Muscle of back (tissue), 11 donors: ENCODE measurements around the gene AGO4. TPM values are rescaled to one million over a fixed set of nuclear protein-coding genes. Genes with fewer than 3 reads are reported as not detected.
"Not testable (repeated sequence)": the region's sequence is repeated elsewhere in the genome, so short reads cannot be mapped to it uniquely, and the experiment has no call there.

Experiments
- DNase-seq, 3 donors: peaks; one replicate each; pipeline versions ENCODE4 v3.0.0 to v3.0.0-alpha.2; 2013
- polyA plus RNA-seq, 10 donors: library from polyadenylated mRNA; unstranded; fragments of 120-200 nt; gene quantifications; one replicate each; pipeline ENCODE4 v1.2.1, GENCODE V29; 2013; ENCODE audit not compliant: insufficient read length in 10 of 10

Gene AGO4
- polyA plus RNA-seq, 10 donors = 9.1 to 19.5 (median 13.6) TPM

DNA sequence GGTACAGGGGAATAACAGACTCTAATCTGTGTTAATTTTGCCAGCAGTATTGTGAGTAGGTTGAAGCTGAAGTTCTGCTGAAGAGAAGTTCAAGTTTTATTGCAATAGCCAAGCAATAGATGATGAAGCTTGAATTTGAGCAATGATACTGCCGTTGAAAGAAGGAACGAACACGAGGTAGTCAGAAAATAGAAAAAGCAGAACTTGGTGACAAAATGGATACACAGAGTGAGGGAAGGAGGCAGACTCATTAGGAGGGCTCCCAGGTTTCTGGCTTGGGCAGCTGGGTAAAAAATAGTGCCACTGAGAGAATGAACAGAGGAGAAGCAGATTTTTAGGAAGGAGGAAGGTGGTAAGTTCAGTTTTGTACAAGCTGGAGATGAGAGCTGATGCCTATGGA is 52.9 kb downstream of the AGO4 start:
- DNase-seq = no peak

DNA sequence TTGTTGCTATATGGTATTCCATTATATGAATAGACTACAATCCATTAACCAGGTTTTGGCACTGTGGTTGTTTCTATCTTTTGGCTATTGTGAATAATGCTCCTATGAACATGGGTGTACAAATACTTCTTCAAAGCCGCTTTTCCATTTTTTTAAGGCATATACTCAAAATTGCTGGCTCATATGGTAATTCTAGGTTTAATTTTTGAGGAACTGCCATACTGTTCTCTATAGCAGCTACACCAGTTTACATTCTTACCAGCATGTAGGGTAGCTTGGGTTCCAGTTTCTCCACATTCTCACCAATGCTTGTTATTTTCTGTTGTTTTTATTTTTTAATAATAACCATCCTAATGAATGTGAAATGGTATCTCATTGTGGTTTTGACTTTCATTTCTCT is 55.3 kb downstream of the AGO4 start:
- no peak for DNase-seq

DNA sequence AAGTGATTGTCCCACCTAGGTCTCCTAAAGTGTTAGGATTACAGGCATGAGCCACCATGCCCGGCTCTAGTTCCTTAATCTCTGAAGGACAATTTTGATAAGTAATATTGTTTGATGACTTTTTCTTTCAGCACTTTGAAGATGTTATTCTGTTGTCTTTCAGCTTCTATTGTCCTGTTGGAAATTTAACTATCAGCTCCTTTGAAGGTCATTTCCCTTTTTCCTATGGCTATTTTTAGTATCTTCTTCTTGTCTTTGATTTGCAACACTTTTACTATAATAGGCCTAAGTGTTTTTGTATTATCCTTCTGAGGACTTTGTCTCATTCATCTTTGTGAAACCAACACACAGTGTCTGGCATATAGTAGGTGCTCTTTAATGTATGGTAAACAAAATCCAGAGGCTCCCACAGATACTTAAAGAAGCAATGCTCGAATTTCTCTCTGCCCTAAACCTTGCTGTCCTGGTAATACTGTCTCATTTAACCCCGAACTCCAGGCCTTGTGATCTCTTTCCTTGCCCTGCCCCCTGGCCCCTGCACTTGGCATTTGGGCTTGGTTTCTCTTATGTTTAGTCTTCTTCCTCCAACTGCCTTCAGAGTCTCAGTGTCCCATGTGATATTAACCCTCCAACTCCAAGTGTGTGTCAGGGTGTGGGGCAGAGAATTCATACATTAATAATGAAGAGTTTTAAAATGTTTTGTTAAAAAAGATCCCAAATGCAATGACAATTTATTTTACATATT is 56.2 kb downstream of the AGO4 start:
- DNase-seq = no peak

GRCh38 chr1:35864813-35865212 is 57.0 kb downstream of the AGO4 start:
- no peak for DNase-seq

- no peak for DNase-seq
These were observed 59.2 kb downstream of the AGO4 start for GRCh38 chr1:35866991-35867390.

DNA sequence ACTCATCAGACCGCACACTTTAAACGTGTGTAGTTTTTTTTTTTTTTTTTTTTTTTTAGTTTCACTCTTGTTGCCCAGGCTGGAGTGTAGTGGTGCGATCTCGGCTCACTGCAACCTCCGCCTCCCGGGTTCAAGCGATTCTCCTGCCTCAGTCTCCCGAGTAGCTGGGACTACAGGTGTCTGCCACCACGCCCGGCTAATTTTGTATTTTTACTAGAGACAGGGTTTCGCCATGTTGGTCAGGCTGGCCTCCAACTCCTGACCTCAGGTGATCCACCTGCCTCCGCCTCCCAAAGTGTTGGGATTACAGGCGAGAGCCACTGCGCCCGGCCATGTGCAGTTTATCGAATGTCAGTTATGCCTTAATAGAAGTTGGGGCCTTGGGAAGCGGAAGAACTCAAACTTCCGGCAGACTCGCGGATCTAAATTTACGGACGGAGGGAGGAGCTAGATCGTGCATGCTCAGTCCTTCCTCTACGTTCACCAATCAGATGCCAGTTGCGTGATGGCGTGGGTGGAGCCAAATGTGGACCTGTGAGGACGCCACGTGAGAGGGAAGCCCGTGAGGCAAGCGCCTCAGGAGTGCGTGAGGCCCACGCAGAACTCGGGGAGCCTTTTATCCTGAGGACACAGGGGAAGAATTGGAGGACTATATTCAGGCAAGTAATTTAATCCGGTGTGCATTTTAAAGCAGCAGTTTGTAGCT is 61.6 kb downstream of the AGO4 start:
- not testable (repeated sequence) for DNase-seq

DNA sequence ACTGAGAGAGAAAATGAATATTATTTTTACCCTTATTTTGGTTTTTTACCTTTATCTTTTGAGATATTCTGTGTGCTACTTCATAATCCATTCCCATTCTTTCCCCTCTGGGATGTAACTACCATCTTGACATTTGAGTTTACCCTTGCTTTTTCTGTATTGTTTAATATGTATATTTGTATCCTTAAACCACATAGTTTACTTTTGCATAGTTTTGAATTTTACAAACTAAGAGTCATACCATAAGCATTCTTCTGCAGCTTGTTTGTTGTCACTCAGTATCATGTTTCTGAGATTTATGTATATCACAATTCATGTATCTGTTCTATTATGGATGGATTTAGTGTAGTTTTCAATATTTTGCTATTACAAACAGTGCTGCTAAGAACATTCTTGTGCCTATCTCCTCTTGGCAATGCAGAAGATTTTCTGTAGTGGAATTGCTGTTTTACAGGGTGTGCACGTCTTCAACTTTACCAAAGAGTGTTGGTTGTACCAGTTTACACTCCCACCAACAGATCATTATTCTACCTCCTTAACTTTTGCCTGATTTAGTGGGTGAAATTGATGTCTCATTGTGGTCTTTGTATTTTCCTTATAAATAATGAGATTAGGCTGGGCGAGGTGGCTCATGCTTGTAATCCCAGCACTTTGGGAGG is 63.0 kb downstream of the AGO4 start:
- DNase-seq = no peak

DNA sequence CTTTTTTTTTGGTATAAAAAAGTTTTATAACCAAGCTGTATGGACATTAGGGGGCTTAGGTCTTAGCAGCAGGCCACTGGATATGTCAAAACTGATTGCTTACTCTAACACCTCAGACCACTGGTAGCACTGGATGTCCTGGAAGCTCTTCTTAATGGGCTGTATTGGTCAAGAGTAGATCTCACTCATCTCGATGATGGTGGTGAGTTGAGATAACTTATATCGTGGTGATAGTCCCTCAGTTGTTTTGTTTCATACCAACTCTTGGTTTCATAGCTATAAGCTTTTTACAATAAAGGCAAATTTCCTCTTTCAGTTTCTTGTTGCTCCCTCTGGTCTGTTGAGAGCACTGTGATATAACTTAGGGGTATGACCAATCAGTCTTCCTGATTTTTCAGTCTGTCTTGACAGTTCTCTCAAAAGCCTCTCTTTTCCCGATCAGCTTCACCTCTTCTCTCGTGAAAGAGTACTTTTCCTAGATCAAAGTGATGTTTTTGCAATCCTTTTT is 65.5 kb downstream of the AGO4 start:
- DNase-seq = no peak

- not testable (repeated sequence) for DNase-seq
These were observed 66.3 kb downstream of the AGO4 start for GRCh38 chr1:35874115-35874514.

- DNase-seq = peak in 1 of 3 donors; percentile 34
These were observed 69.2 kb downstream of the AGO4 start for GRCh38 chr1:35876988-35877387.

DNA sequence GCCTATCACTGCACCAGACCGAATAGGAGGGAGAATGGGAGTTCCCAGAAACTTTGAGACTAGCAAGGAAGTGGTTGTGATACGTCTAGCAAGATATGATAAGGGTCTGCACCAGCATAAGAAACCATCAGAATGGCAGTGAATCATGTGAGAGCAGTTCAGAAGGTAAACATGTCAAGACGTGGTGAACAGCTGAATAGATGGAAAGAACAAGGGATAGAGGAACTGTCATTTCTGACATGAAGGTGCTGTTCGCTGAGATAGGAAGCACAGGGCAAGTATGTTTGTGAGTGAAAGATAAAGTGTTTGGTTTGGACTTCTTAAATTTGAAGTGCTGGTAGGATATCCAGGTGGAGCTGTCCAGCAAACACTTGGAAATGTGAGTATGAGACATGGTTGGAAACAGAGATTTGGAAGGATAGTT is 74.0 kb downstream of the AGO4 start:
- DNase-seq = no peak

DNA sequence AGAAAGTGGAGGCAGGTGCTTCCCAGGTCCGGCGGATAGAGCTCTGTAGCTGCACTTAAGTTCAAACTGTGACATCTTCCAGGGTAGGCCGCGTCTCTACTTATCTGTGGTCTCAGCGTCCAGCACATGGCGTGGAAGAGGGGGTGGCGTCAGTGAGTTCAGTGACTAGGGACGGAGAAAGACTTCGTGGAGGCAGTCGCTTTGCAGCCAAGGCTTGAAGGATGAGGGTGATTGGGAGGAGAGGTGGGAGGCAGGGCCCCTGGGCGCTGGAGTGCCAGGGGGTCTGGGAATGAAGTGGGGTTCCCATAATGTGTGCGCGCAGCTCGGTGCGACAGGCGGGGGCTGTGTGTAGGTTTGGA is 74.7 kb downstream of the AGO4 start:
- DNase-seq = no peak

GRCh38 chr1:35882945-35883634 is 75.3 kb downstream of the AGO4 start, which contains the start of gene AGO1:
Gene AGO1, plus strand, starts transcription at chr1:35883209. Its CDS starts 213 bp downstream, at chr1:35883422.
- peak; percentile 91 to 96 (median 95) for DNase-seq

- peak in 2 of 3 donors; percentile 38 to 67 for DNase-seq
These were observed 75.9 kb downstream of the AGO4 start for GRCh38 chr1:35883635-35884101.

GRCh38 chr1:35884934-35885333 is 77.1 kb downstream of the AGO4 start:
- no peak for DNase-seq

- DNase-seq = peak in 1 of 3 donors; percentile 33
These were observed 78.2 kb downstream of the AGO4 start for GRCh38 chr1:35885961-35886558.

DNA sequence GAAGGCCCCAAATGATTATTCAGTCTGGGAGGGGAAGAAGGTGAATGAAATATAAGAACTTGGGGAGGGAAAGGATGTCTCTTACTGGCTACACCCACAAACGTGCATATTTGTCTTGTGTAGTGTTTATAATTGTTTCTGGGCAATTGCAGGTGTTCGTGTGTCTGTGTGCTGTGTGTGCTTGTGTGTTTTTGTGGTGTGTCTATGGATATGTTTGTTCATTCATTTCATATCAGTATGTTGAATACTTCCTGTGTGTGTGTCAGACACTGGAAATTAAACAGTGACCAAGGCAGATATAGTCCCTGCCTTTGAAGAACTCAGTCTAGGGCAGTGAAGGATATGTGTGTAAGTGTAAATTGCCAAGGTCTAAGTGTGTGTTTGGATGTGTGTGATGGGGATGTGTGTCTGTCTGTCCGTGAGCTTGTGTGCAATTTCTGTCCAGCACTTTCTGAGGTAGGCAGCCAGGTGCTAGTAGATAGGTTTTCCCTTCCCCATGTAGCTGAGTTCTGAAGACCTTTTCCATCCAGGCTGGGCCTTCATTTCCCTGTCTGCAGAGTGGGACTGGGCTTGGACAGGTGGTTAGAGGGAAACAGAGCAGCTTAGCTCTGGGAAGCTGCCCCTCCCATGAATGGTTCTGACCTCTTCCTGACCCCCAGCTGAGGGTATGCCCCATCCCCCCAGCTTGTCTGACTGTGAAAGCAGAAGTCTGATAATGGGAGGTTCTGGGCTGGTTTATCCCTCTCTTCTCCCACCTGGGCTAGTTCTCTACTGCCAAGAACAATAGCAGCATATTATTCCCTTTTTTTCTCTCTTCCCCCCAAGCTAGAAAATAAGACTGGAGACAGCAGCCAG is 79.0 kb downstream of the AGO4 start:
- DNase-seq = no peak

GRCh38 chr1:35887508-35887907 is 79.7 kb downstream of the AGO4 start:
- DNase-seq = no peak

DNA sequence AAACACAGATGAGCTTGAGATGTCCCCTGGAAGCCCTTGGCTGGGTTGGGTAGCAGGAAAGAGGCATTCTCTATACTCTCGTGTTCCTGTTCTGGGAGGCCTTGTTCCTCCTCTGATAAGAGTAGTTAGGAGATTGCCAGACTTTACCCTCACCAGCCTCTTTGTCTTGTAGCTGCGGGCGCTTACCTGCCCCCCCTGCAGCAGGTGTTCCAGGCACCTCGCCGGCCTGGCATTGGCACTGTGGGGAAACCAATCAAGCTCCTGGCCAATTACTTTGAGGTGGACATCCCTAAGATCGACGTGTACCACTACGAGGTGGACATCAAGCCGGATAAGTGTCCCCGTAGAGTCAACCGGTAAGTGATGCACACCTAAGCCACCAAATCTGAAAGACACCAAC is 80.4 kb downstream of the AGO4 start:
- DNase-seq = no peak

GRCh38 chr1:35888981-35889380 is 81.2 kb downstream of the AGO4 start:
- DNase-seq = not testable (repeated sequence)
